GM10266 (cell line): ENCODE measurements around the gene SCAI.
"Not testable (repeated sequence)": the region's sequence is repeated elsewhere in the genome, so short reads cannot be mapped to it uniquely, and the experiment has no call there.

Experiments
- DNase-seq: peaks from one replicate; pipeline ENCODE4 v3.0.0; 2012; ENCODE audit errors: extremely low spot score
- TF ChIP-seq, protein P1 (sequence below): IDR thresholded peaks from 2 replicates; pipeline ENCODE4 v1.5.1; 2012; ENCODE audit warnings: mild to moderate bottlenecking, low read depth; ENCODE audit not compliant: control insufficient read depth, insufficient read depth; ENCODE audit errors: missing control alignments

SCAI gene

DNA sequence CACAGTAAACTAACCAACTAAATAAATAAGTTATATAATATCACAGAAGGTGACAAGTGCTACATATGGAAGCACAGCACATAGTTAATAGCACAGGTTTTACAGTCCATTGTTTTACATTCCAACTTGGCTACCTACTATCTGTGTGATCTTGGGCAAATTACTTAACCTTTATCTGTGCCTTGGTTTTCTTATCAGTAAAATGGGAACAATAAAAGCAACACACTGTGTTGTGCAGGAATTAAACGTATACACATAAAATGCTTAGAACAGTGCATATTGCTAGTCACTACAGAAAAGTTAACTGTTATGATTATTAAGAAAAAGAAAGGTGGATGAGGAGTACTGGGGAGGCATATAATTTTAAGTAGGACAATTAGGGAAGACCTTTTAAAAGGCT lies 159.6 kb downstream of the SCAI start:
- TF ChIP-seq, protein P1, sequence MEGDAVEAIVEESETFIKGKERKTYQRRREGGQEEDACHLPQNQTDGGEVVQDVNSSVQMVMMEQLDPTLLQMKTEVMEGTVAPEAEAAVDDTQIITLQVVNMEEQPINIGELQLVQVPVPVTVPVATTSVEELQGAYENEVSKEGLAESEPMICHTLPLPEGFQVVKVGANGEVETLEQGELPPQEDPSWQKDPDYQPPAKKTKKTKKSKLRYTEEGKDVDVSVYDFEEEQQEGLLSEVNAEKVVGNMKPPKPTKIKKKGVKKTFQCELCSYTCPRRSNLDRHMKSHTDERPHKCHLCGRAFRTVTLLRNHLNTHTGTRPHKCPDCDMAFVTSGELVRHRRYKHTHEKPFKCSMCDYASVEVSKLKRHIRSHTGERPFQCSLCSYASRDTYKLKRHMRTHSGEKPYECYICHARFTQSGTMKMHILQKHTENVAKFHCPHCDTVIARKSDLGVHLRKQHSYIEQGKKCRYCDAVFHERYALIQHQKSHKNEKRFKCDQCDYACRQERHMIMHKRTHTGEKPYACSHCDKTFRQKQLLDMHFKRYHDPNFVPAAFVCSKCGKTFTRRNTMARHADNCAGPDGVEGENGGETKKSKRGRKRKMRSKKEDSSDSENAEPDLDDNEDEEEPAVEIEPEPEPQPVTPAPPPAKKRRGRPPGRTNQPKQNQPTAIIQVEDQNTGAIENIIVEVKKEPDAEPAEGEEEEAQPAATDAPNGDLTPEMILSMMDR, result no peak
- DNase-seq, result no peak

DNA sequence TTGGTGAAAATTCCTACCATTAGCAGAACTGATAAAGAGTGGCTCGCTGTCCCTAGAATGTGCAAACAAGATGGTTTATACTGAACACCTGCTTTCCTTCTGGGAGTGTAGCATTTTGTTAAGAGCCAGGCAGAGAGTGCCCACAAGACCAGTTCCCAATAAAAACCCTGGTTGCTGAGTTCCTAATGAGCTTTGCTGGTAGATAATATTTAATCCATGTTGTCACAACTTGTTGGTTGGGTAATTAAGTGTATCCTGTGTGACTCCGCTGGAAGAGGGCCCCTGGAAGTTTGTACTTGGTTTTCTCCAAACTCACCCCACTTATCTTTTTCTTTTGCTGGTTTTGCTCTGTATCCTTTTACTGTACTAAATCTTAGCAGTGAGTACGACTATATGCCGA lies 162.9 kb downstream of the SCAI start:
- no peak for DNase-seq

DNA sequence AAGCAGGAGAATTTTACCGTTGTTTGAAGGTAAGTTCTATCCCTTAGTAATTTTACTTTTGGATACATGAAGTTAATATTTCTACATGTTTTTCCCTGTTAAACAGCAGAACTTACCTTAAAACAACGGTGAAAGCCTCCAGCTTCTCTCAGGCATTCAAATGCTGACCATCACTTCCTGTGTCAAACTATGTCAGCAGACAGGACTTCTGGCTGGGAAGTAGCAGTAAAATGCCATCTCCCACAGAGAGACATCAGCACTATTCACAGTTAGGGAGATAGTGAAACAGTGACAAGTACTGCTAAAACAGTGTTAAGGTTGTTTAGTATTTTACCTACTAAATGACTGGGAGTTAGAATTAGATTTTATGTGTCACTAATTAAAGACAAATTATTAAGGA lies 168.2 kb downstream of the SCAI start:
- DNase-seq, result no peak
- TF ChIP-seq, protein P1, result no peak

More for the DNA sequence above, 162.9 kb downstream of the SCAI start:
- TF ChIP-seq, protein P1, result no peak

DNA sequence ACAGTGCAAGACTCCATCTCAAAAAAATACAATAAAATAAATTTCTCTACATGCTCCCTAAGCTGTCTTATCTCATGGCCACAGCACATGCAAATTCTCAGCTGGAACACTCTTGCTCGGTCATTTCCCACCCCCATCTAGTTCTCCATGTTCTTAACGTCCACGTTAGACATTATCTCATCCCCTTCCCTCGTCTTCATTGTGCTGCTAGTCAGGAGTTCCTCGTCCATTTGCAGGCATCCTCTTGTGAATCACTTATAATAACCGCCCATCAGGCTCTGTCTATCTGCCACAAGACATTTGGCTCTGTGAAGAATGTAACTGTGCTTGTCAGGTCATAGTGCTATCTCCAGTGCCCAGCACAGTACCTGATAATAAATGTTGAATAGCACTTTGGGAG lies 169.5 kb downstream of the SCAI start:
- DNase-seq, result no peak
- TF ChIP-seq, protein P1, result no peak

DNA sequence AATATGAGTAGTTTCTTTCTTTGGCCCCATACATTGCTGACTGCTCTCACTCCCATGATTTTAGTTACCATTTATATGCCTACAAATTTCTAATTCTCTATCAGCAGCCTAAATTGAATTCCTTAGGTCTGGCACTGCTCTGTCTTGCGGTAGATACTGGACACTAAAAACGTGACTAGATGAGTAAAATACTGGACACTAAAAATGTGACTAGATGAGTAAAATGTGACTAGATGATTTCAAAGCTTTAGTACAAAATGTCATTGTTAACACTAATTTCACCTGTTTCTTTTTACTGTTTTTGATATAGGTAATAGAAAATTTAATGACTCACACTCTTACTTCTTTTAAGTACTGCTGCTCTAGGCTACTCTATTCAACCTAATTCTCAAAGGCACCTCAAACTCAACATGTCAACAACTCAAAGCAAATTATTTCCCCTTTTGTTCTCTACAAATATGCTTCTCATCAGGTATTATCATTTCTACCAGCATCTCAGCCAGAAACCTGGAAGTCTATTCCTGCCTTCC lies 171.0 kb downstream of the SCAI start:
- TF ChIP-seq, protein P1, result no peak
- DNase-seq, result no peak

DNA sequence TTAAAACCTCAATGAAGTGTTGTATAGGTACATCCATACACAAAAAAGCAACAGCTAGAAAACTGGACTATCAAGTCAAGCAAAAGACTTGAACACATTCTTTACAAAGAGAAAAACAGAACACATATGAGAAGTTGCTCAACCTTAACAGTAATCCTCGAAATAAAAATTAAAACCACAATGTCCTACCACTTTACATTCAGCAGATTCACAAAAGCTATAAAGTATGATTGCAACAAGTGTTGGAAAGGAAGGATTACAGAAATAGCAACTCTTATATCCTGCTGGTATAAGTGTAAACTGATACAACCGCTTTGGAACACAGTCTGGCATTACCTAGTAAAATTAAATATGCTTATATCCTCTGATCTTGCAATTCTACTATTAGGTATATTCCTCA lies 173.9 kb downstream of the SCAI start:
- TF ChIP-seq, protein P1, result no peak

DNA sequence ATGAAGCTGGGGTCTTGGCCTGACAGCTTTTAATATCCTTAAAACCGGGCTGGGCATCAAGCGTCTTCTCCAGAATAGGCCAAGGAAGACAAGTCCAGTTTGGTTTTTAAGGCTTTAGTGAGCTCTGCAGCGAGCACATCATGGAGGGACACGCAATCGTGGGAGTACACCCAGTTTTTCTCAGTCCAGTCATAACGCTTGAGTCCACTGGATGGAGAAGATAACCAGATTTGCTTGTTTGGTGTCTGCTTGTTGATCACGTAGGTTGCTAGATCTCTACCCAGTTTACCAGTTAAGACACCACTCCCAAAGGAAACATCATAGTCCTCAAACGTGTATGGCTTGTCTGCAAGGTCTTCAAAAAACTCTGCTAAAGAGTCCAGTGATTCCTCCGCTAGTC lies 175.1 kb downstream of the SCAI start:
- no peak for DNase-seq
- TF ChIP-seq, protein P1, result no peak

More for the DNA sequence above, 173.9 kb downstream of the SCAI start:
- no peak for DNase-seq

DNA sequence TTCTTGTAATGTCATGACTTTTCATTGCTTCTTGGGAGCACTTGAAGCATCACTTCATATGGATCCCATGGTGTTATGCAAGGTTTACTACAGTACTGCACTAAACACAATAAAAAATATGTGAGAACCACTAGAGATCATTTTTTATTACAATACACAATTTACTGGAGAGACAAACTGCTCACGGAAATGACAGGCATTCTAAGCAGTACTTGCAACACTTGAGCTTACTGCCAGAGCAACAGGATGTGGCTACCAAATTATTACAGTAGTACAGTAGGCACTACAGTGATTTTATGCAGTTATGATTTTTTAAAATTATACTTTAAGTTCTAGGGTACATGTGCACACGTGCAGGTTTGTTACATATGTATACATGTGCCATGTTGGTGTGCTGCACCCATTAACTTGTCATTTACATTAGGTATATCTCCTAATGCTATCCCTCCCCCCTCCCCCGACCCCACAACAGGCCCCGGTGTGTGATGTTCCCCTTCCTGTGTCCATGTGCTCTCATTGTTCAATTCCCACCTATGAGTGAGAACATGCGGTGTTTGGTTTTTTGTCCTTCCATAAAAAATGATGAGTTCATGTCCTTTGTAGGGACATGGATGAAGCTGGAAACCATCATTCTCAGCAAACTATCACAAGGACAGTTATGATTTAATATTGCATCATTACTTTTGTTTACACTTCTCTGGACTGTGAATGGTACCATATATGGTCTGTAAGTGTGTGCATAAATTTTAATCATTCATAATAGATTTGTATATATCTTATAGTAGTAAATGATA lies 177.4 kb downstream of the SCAI start:
- DNase-seq, result not testable (repeated sequence)
